ENCODE data around the gene SLC25A34. TPM values are rescaled to one million over a fixed set of nuclear protein-coding genes. Genes with fewer than 3 reads are reported as not detected.
"Not testable (repeated sequence)": the region's sequence is repeated elsewhere in the genome, so short reads cannot be mapped to it uniquely, and the experiment has no call there.

The SLC25A34 gene
- total RNA-seq (2014; rRNA removed; shearing (Covaris generic)): 0.23 TPM in 1 of 2 replicates, not detected in the other

DNA sequence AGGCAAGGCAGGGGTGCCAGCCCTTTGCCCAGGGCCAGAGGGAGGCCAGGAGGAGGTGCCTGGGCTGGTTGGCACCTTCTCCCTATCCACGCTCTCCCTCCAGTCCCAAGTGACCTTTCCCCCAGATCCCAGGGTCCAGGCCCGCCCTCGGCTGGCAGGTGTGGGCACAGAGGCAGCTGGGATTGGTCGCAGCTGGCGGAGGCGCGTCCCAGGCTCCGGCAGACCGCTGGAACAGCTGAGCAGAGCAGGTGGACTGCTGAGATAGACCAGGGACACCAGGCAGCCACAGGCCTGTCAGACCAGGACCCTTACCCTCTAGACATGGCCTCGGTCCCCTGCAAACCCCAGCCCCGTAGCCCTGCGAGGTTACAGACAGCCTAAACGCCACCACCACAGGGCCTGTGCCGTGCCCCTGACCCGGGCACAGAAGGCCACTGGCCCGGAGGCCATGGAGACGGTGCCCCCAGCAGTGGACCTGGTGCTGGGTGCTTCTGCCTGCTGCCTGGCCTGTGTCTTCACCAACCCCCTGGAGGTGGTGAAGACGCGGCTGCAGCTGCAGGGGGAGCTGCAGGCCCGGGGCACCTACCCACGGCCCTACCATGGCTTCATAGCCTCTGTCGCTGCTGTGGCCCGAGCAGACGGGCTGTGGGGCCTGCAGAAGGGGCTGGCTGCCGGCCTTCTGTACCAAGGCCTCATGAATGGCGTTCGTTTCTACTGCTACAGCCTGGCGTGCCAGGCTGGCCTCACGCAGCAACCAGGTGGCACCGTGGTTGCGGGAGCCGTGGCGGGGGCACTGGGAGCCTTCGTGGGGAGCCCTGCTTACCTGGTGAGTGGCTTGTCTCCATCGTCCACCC is at the start of gene SLC25A34:
SLC25A34 (plus strand) TSS at position 221 of the 854 bp plus-strand sequence; CDS start at position 449, 228 bp downstream.
- DNase-seq (ENCODE audit: low spot score): peak; percentile 67

DNA sequence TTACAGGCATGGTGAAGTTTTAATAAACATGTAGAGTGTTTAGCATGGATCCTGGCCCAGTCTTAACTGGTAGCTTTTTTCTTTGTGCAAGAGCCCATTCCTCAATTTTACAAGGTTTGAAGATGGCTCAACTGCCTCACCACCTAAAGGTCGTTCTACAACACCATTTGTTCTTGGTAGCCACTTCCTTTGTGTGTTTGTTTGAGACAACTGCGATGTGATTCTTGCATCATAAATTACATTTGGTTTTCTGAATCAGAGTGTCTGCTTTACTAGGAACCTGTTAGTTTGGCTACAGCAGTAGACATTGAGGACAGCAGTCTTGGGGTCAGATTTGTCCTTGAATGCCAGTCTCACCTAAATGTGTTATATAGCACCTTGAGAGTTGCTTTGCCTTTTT is 48.6 kb upstream of the SLC25A34 start:
- DNase-seq (ENCODE audit: low spot score): no peak

DNA sequence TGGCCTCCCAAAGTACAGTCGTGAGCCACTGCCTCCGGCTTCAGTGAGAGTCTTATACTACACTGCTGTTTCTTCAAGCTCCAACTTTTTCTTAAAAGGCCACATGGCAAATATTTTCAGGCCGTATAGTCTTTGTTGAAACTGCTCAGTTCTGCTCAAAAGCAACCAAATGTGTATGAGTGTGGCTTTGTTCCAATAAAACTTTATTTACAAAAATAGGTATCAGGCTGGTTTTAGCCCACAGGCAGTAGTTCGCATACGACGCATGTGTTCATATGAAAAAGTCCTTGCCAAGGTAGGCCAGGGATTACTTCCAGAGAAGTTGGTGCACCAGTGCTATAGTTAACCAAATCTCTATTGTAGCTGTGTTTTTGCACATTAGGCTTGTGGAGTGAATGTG is 45.7 kb upstream of the SLC25A34 start:
- no peak for DNase-seq (ENCODE audit: low spot score)

DNA sequence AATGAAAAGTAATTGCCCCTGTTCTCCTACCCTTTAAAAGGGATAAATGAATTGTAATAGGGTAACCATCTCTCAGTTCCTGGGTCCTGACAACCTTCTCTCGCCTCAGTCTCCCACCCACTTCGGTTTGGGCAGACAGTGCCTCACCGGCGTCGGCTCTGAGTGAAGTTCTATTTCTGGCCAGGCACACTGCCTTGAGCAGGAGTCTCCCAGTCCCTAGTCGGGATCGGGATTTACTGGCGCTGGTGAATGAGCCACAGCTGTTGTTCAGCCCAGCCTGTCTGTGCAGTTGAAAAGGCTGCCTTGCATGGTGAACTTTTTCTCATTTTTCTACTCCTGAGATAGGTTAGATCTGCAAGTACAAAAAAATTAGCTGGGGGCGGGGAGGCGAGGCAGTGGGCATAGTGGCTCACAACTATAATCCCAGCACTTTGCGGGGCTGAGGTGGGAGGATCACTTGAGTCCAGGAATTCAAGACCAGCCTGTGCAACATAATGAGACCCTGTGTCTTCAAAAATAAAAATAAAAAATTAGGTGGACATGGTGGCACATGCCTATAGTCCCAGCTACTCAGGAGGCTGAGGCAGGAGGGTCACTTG is 44.5 kb upstream of the SLC25A34 start:
- DNase-seq (ENCODE audit: low spot score): no peak

DNA sequence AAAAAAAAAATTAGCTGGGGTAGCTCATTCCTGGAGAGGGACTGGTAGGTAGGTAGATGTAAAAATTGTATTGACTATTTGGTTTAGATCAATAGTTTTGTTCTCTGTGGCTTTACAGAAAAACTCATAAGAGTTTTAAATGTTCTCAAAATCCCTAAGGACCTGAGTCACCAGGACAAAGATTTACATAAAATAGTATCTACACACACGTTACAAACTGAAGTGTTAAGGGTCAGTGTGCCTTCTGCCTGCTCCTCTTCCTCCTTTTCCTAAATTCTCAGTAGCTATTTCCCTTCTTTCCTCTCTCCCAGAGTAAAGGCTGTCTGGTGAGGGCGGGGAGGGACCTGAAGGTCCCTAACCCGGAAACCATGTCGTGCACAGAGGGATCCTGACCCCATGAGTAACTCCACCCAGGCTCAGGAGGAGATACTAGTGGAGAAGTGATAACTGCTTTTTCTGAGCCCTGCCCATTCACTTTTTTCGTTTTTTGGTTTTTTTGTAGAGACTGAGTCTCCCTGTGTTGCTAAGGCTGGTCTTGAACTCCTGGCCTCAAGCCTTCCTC is 43.9 kb upstream of the SLC25A34 start:
- no peak for DNase-seq (ENCODE audit: low spot score)

DNA sequence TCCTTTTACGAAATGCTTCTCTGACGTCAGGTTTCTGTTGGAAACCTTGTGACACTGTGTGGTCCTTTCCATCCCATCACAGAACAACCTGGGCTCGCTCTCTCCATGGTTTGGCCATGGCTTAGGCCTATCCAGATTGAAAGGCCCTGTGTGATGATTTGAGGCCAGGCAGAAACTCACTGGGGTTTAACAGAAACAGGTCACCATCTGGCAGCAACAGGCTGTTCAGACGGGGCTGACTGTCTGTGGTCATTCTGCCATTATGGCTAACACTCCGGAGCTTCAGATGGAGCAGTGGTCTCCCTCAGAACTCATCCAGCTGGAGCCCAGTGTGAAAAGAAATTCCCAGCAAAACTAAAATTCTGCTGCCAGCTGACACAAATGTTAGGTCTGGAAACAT is 42.7 kb upstream of the SLC25A34 start:
- no peak for DNase-seq (ENCODE audit: low spot score)

DNA sequence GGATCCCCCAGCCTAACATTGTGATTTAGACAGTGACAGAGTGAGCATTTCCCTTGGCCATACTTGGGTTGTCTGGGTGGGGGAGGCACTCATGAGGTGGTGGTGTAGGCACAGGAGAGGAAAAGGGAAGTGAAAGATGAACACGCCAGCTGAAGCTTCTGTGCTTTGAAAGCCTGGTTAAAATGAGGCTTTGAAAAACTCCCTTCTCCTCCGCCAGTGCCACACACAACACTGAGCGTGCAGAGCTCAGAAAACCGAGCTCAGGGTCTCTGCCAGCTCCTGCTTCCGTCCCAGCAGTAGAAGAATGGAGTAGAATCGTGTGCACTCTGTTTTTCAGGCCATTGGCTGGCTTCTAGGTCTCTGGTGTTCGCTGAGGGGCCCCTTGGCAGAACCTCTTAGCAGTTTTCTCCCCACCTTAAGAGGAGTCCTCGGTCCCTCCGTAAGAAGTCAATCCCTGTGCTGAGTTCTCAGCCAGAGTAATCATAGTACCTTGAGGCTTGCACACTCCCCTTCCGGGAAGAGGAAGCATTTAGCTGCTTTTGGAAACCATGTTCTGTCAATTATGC is 39.0 kb upstream of the SLC25A34 start:
- no peak for DNase-seq (ENCODE audit: low spot score)

DNA sequence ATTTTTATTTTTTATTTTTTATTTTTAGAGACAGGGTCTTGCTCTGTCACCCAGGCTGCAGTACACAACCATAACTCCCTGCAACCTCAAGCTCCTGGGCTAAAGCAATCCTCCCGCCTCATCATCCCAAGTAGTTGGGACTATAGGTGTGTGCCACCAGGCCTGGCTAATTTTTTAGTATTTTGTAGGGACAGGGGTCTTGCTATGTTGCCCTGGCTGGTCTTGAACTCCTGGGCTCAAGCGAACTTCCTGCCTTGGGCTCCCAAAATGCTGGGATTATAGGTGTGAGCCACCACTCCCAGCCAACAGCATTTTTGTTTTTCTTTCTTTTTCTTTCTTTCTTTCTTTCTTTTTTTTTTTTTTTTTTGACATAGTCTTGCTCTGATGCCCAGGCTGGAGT is 37.9 kb upstream of the SLC25A34 start:
- no peak for DNase-seq (ENCODE audit: low spot score)

DNA sequence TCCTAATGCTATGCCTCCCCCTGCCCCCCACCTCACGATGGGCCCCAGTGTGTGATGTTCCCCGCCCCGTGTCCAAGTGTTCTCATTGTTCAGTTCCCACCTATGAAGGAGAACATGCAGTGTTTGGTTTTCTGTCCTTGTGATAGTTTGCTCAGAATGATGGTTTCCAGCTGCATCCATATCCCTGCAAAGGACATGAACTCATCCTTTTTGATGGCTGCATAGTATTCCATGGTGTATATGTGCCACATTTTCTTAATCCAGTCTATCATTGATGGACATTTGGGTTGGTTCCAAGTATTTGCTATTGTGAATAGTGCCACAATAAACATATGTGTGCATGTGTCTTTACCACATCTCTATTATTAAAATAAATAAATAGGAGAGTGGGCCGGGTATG is 36.7 kb upstream of the SLC25A34 start:
- DNase-seq (ENCODE audit: low spot score): not testable (repeated sequence)

DNA sequence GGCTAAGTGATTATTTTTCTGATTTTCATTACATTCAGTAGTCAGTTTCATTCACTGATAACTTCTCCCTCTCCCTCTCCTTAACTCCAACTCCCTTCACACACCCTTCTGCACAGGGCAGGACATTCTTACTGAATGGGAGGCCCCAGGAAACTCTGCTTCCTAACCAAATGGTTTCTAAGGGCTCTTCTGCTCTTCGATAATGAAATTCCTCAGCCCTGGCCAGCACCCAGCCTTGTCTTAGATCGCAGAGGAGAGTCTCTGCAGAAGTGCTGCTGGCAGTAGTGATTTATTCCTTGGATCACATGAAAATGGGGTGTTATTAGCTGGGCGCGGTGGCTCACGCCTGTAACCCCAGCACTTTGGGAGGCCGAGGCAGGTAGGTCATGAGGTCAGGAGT is 35.5 kb upstream of the SLC25A34 start:
- no peak for DNase-seq (ENCODE audit: low spot score)

DNA sequence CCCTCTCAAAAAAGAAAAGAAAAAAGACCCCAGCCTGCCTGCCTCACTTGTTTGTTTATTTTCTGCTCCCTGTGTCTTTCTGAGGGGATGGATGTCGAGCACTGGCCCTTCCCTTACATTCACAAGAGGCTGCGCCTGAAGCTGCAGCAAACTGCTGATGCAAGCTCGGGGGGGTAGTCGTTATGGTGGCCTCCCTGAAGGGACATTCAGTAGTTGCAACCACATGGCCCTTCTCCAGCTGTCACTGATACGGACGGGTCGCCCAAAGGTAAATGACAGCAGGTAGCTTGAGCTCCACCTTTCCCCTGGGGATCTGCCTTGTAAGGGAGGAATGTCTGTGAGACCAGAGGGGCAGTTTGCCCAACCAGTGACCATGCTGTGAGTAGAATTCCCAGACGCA is 34.3 kb upstream of the SLC25A34 start:
- no peak for DNase-seq (ENCODE audit: low spot score)

DNA sequence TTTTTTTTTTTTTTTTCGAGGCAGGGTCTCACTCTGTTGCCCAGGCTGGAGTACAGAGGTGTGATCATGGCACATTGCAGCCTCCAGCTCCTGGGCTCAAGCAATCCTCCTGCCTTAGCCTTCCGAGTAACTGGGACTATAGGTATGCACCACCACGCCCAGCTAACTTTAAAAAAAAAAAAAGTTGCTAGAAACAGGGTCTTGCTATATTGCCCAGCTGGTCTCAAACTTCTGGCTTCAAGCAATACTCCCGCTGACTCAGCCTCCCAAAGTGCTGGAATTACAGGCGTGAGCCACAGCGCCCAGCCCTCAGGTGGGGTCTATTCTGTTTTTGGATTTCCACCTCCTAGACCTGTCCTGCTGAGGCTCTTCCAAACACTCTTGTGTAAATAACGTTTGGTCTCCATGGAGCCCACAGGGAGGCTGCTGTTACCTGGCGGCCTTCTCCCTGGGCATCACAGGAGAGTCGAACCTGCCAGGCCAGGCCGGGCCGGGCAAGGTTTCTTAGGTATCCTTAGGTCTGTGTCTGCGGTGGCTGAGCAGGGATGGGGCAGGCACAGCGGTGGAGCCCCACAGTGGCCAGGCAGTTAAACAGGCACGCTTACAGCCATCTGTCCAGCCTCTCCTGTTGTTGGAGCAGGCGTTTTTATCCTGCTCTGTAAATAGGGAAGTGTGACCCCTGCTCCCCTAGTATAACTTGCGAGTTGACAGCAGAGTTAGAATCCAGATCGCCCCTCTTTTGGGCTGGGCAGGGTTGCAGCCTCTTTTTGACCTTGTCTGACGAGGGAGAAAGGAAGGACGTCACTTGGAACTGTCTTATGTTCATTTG is 33.1 kb upstream of the SLC25A34 start:
- DNase-seq (ENCODE audit: low spot score): peak; percentile 40

DNA sequence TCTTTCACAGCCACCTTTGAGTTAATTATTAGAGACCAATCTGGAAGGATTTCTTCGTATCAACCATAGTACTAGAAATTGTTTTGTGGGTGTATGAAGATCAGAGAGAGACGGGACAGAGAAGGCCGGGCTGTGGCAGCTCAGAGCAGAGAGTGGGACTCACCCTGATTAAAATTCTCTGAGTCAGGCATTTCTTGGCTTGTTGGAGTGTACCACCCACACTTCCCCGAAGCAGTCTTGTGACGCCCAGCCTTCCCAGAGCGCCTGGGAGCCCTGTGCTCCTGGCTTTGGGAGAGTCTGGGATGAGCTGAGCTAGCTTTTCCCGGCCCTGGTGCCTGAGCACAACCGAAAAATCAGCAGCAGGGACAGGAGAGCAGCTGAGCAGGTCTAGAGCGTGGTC is 32.5 kb upstream of the SLC25A34 start:
- DNase-seq (ENCODE audit: low spot score): no peak

DNA sequence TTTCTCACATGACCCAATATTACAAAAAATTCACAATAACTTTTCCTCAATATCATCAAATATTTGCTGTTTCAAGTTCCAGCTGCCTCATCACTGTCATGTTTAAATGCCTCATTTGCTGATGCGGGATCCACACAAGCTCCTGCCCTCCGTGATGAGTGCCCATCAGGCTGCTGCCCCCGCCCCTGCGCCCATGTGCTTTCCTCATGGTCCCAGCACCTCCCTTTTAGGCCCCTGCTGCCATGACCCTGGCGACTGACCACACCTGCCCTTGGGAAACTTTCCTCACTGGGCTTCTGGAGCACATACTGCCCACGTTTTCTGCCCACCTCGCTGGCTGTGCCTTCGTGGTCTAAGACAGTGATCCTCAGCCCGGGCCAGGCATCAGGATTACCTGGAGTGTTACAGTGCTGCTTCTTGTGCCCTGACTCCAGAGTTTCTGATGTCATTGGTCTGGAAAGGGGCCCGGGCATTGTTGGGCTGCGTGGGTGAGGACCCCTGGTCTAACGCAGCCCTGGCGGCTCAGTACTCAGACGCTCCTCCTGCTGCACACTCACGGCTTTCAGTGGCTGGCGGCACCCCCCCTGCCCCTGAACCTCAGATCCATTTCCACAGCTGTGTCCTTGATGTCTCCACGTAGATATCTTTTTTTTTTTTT is 31.4 kb upstream of the SLC25A34 start:
- no peak for DNase-seq (ENCODE audit: low spot score)

DNA sequence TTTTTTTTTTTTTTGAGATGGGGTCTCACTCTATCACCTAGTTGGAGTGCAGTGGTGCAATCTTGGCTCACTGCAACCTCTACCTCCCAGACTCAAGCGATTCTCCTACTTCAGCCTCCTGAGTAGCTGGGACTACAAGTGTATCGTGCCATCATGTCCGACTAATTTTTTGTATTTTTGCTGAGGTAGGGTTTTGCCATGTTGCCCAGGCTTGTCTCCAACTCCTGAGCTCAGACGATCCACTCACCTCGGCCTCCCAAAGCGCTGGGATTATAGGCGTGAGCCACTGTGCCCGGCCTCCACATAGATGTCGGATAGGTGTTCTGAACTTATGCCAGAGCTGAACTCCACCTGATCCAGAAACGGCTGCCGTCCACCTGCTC is 30.9 kb upstream of the SLC25A34 start:
- no peak for DNase-seq (ENCODE audit: low spot score)

DNA sequence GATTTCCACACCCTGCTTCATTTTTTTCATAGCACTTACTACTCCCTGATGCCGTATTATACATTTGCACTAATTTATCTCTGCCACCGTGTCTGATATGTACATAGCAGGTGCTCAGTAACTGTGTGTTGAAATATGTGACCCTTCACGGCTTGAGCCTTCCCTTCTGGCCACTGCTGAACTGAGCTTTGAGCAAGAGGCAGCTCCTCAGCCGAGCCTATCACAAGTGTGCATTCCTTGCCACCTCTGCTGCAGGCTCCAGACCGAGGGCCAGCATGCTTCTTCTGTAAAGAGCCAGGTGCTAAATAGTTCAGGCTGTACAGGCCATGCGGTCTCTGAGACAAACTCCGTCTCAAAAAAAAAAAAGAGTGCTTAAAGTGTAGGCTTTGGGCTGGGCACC is 29.3 kb upstream of the SLC25A34 start:
- DNase-seq (ENCODE audit: low spot score): no peak

DNA sequence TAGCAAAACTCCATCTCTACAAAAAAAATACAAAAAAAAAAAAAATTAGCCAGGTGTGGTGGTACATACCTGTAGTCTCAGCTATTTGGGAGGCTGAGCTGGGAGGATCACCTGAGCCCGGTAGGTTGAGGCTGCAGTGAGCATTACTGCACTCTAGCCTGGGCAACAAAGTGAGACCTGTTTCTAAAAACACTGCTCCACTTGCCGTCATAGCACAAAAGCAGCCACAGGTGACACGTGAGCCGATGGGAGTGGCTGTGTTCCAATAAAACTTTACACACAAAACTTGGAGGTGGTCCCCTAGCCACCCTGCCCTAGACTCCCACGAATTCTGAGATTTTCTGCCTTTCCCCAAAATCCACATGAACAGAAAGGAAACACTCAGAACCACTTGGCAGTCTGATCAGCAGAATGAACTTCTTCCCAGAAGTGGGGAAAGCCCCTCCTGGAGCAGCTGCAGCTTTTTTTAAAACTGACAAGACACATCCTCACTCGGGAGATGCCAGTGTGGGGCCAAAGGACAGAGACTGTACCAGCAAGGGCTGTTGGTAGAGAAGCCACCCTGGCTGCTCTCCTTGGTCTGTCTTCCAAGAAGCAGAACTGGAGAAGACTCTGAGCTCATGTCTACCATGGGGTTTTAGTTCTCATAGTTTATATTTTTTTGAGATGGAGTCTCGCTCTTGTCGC is 28.7 kb upstream of the SLC25A34 start:
- no peak for DNase-seq (ENCODE audit: low spot score)

DNA sequence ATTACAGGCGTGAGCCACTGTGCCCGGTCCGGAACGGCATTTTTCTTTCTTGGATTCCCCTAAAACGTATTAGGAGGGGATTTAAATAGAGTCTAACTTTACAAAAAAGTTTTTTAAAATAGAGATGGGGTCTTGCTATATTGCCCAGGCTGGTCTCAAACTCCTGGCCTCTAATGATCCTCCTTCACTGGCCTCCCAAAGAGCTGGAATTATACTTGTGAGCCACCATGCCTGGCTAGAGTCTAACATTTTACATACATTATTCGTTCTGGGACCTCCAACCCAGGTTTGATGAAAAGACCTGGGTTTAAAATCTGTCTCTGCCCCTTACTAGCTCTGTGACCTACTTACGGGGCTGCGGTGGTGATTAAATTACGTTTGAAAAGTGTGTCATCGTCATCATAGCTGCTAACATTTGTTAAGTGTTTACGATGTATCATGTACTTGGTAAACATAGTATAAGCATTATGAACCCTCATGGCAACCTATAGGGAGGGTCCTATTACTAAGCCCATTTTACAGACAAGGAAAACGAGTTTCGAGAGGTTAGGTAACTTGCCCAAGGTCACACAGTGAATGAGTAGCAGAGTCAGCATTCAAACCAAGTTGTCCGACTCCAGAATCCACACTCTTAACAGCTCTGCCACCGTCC is 27.4 kb upstream of the SLC25A34 start:
- no peak for DNase-seq (ENCODE audit: low spot score)

DNA sequence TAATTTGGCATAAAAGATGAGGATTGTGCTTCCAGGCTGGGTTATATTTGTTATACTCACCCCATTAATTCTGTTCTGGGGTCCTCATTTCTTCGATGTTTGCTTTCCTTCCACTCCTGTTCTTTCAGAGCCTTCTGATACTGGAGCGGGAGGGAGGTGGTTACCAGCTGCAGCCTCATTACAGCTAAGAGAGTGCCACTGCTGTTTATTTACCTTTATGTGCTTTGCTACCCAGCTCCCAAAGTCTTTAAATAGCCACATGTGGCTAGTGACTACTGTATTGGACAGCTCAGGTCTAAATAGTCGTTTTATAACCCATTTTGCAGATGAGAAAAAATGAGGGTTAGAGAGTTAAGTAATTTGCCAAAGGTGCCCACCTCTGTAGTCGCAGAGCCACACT is 26.8 kb upstream of the SLC25A34 start:
- no peak for DNase-seq (ENCODE audit: low spot score)

DNA sequence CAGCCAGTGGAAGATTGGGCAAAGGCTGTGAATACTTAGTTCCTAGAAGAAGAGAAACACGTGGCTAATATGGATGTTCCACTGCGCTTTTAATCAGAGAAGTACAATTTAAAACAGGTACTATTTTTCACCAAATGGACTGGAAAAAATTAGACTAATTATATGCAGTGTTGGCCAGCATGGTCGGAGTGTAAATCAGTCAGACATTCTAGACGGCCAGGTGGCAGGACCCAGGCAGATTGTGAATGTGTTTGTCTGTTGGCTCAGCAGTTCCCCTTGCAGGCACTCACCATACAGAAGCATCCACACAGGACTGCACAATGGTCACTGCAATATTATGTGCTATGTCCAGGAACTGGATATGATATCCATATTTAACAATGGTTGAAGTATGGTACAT is 23.9 kb upstream of the SLC25A34 start:
- no peak for DNase-seq (ENCODE audit: low spot score)
